Stomach smooth muscle (tissue), 2 donors: ENCODE measurements around the gene MAGOHB.

Experiments used
- H3K27ac ChIP-seq: one replicate; pipeline ENCODE4 v1.7.0; 2013; ENCODE audit warnings: mild to moderate bottlenecking, low read length, inconsistent platforms
- H3K27me3 ChIP-seq, 2 donors: one replicate each; pipeline ENCODE4 v1.7.0; 2013; ENCODE audit warnings: low read length in 2 of 2; ENCODE audit not compliant: insufficient read depth in 2 of 2, control insufficient read depth in 1 of 2
- H3K36me3 ChIP-seq, 2 donors: one replicate each; pipeline ENCODE4 v1.7.0; 2013; ENCODE audit warnings: low read length in 2 of 2; ENCODE audit not compliant: control insufficient read depth in 2 of 2, insufficient read depth in 2 of 2
- H3K4me1 ChIP-seq: one replicate; pipeline ENCODE4 v1.7.0; 2013; ENCODE audit warnings: low read length; ENCODE audit not compliant: control insufficient read depth, insufficient read depth
- H3K4me3 ChIP-seq, 2 donors: one replicate each; pipeline ENCODE4 v1.7.0; 2013; ENCODE audit warnings: low read length in 2 of 2
- H3K9ac ChIP-seq, 2 donors: one replicate each; pipeline ENCODE4 v1.7.0; 2013; ENCODE audit warnings: low read length in 2 of 2, mild to moderate bottlenecking in 1 of 2
- H3K9me3 ChIP-seq, 2 donors: one replicate each; pipeline ENCODE4 v1.7.0; 2013; ENCODE audit warnings: low read length in 2 of 2; ENCODE audit not compliant: control insufficient read depth in 2 of 2
- donor health status: healthy.
- donor health status: Pancreatic carcinoma.

Gene MAGOHB

DNA sequence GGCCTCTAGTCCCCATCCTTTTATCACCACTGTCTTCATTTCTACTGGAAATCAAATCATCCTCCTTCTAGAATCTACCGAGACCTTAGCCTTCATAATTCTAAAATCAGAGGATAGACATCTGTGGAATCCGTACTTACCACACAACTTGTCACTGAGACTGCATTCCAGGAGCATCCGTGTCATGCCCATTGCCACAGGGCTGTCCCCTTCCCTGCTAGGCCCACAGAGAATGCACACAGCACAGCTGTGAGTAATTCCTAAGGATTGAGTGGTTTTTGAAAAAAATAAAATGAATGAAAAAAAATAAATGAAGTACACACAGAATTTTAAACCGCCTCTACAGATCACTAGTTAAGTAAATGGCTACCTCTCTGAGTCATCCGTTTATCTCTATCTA is 21.0 kb upstream of the MAGOHB start:
- Histone ChIP-seq H3K27ac (no peak overlapping the region), H3K4me3 (no peak overlapping the region), H3K9ac (no peak overlapping the region), H3K27me3 (no peaks in the 10 kb centered on the region), H3K36me3 (no peaks in the 10 kb centered on the region), H3K4me1 (no peaks in the 10 kb centered on the region), H3K9me3 (no peaks in the 10 kb centered on the region)

DNA sequence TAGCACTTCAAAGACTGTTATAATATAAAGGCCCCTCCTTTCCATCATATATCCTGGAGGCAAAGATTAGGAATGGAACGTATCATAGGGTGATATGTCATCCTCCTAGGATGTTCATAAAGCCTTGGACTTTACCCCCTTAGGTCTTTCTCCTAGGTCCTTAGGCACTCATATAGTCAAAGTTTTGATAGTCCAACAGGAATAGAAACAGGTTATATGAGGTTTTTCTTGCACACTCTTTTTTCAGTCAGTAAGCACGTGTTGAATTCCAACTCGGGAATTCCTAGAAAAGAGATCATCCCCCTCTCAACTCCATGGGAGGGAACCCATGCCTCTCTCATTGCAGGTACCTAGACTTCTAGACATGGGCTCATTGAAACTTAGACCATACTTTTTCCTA is 20.1 kb upstream of the MAGOHB start:
- no peaks in the 10 kb centered on the region for H3K36me3 ChIP-seq
- H3K27ac ChIP-seq = no peak overlapping the region
- H3K27me3 ChIP-seq = no peaks in the 10 kb centered on the region
- no peaks in the 10 kb centered on the region for H3K9me3 ChIP-seq
- no peak overlapping the region for H3K4me3 ChIP-seq
- H3K4me1 ChIP-seq = no peaks in the 10 kb centered on the region
- no peak overlapping the region for H3K9ac ChIP-seq

DNA sequence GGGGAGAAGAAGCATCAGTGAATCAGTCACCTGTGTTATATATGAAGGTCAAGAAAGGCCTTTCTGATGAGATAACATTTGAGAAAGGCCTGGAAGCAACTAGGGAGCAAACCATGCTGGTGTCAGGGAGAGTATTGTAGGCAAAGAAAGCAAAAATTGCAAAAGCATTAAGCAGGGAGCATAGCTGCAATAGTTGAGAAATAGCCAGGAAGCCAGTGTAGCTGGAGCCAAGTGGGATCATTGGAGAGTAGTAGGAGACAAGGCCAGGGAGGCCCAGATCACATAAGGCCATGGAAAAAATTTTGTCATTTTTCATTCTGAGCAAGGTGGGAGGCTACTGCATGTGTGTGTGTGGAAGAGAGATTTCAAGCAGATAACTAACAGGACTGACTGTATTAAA is 18.8 kb upstream of the MAGOHB start:
- H3K9me3 ChIP-seq = no peaks in the 10 kb centered on the region
- H3K27ac ChIP-seq = no peak overlapping the region
- H3K27me3 ChIP-seq = no peaks in the 10 kb centered on the region
- H3K36me3 ChIP-seq = no peaks in the 10 kb centered on the region
- H3K4me3 ChIP-seq = no peak overlapping the region
- H3K9ac ChIP-seq = no peak overlapping the region
- H3K4me1 ChIP-seq = no peaks in the 10 kb centered on the region

DNA sequence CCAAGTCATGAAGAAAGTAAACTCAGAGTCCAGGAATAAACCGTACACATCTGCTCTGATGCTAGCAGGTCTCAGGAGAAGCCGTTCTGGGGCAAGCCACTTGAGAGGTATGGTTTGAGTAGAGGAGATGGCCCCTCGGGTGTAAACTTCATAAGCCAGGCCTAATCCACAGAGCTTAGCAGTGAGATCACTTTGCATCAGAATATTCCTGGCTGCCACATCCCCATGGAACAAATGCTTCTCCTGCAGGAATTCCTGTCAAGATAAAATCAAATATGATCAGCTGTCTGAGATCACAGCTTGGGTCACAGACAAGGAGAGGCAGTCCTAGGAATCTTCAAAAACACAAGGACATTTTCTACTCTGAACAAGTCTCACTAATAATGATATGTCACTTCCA is 11.2 kb upstream of the MAGOHB start:
- no peaks in the 10 kb centered on the region for H3K9me3 ChIP-seq
- no peaks in the 10 kb centered on the region for H3K36me3 ChIP-seq
- H3K9ac ChIP-seq = no peak overlapping the region

DNA sequence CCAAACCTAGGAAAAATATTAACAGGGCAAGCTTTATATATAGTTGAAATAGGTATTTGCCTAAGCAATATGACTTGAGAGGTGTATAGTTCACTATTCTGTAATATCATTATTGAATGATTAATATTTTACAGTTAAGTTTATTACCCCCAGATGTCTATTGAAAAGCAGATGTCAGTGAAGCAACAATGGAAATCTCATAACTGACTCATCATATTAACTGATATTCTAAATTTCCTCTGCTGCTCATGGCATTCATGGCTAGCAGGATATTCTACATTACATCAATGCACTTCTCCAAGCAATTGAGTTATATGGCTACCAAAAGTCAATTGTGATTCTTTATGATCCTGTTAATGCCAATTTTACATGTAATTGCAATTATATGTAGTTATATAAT is 9.7 kb upstream of the MAGOHB start:
- H3K36me3 ChIP-seq = no peaks in the 10 kb centered on the region
- peaks cover 4 to 8% of the 10 kb centered on the region in 2 donors for H3K27me3 ChIP-seq
- H3K4me3 ChIP-seq = no peak overlapping the region
- H3K9ac ChIP-seq = no peak overlapping the region
- no peaks in the 10 kb centered on the region for H3K4me1 ChIP-seq
- H3K27ac ChIP-seq = no peak overlapping the region
- H3K9me3 ChIP-seq = no peaks in the 10 kb centered on the region

More for the DNA sequence above, 11.2 kb upstream of the MAGOHB start:
- Histone ChIP-seq H3K4me1 (no peaks in the 10 kb centered on the region), H3K4me3 (no peak overlapping the region), H3K27me3 (peaks cover 3 to 4% of the 10 kb centered on the region in 2 donors), H3K27ac (no peak overlapping the region)

DNA sequence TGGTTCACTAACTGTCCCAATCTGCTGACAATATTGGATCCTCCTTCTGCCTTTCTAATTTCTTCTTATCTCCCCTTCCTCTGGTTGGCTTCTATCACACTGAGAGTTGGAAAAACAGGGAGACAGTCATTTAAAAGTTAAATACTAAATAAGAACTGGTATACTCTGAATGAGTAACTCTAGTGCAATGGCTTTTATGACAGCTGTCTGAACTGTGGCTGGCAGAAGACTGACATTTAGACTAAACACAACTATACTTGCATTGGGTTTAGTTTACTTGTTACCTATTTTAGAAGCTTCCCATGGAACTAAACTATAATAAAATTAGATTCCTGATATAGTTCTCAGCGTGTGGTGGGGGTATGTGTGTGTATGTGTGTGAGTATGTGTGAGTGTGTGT is 7.9 kb upstream of the MAGOHB start:
- H3K27ac ChIP-seq = no peak overlapping the region
- no peak overlapping the region for H3K4me3 ChIP-seq
- H3K27me3 ChIP-seq = peaks cover 4 to 8% of the 10 kb centered on the region in 2 donors
- no peaks in the 10 kb centered on the region for H3K36me3 ChIP-seq
- no peaks in the 10 kb centered on the region for H3K9me3 ChIP-seq
- no peaks in the 10 kb centered on the region for H3K4me1 ChIP-seq
- no peak overlapping the region for H3K9ac ChIP-seq

DNA sequence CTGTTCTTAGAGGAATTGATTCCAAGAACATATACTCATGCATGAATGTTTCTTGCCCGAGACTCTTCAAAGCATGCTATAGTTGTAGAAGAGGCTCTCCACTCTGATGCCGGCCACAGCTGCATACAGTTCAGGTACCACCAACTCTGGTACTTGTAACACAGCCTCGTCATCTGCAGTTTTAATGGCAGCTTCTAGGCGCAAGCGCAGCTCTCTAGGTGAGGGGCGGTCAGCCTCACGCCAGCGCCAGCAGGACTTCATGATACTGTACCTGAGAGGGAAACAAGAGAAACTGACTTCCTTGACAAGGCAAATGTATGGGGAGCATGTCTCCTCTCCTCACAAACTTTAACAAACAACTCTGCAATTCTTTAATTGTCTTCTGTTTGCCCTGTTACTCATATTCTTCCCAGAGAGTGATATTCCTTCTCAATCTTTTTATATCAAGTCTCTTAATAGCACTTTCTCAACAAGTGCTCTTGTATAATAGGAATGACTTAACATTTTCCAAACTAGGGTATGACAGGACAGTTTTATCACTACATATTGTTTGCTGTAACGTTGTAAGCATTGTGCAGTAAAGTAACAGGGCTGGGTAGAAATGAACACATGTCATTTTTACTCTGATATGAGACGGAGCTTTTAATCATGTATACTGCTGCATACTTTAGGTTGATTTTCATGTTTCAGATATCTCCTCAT is 6.8 kb upstream of the MAGOHB start:
- Histone ChIP-seq H3K4me1 (no peaks in the 10 kb centered on the region), H3K9ac (no peak overlapping the region), H3K27me3 (peaks cover 4 to 8% of the 10 kb centered on the region in 2 donors), H3K36me3 (no peaks in the 10 kb centered on the region), H3K27ac (no peak overlapping the region), H3K4me3 (no peak overlapping the region), H3K9me3 (no peaks in the 10 kb centered on the region)

DNA sequence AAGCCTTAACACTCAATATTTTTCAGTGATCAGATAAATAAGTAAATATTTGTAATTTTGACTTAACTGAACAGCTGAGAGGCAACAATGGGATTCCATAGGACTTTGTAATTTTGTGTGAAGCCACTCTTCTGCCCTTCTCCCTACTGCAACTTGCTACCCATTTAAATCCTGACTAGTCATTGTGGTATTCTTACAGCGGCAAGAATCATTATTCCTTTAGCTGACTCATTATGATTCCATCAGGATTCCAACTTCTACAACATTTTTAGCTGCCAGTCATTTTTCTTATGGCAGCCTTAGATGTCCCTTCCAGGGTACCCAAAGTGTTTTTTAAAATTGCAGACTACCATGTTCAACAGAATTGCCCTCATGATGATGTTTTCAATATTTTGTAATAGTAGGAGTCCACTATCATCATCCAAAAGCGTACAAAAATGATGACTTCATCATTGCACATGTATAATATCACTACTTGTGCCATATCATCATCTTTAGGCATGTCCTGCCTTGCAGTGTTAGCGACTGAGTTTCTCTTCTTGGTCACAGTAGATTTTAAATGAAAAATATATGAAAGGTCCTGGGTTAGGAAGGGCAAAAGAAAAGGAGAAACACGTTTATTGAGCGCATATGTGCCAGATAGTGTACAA is 5.1 kb upstream of the MAGOHB start:
- H3K9ac ChIP-seq = no peak overlapping the region
- no peaks in the 10 kb centered on the region for H3K4me1 ChIP-seq
- H3K4me3 ChIP-seq = no peak overlapping the region
- H3K27me3 ChIP-seq = peaks cover 4 to 8% of the 10 kb centered on the region in 2 donors
- H3K27ac ChIP-seq = no peak overlapping the region
- H3K36me3 ChIP-seq = no peaks in the 10 kb centered on the region
- no peaks in the 10 kb centered on the region for H3K9me3 ChIP-seq

DNA sequence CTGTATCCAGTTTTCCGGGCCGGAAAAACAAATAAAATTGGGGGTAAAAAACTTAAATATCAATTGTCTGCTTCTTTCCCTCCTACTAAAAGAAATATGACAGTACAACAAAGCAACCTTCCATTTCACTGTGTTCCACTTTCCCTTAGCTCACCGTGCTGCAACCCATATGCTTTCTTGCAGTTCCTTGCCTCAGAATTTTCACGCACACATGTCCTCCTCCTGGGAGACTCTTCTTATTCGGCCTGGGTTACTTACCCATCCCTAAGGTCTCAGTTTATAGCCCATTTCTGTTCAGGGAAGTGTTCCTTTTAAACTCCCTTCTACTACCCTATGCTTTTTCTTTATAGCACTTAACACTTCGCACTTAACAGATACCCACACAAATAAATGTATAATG is 4.5 kb upstream of the MAGOHB start:
- Histone ChIP-seq H3K27me3 (peaks cover 4 to 8% of the 10 kb centered on the region in 2 donors), H3K27ac (no peak overlapping the region), H3K9me3 (no peaks in the 10 kb centered on the region), H3K9ac (no peak overlapping the region), H3K4me1 (no peaks in the 10 kb centered on the region), H3K36me3 (no peaks in the 10 kb centered on the region), H3K4me3 (no peak overlapping the region)

DNA sequence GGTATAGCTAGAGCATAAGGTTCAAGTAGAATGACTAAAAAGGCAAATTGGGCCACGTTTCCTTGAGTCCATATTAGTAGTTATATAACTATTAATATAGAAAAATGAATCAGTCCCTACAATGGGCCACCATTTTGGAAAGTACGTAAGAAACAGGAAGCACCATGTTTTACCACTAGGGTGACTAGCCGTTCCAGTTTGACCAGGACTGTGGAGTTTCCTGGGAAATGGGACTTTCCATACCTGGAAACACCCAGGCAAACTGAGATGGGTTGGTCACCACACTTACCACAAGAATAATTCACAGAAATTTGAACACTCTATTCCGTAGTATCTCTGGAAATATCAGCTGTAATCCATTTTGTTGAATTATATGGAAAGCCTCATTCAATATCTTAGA is 2.1 kb upstream of the MAGOHB start:
- Histone ChIP-seq H3K4me3 (no peak overlapping the region), H3K9ac (no peak overlapping the region), H3K9me3 (no peaks in the 10 kb centered on the region), H3K27me3 (peaks cover 4% of the 10 kb centered on the region in 2 donors), H3K4me1 (peaks cover 3% of the 10 kb centered on the region), H3K36me3 (no peaks in the 10 kb centered on the region), H3K27ac (no peak overlapping the region)

DNA sequence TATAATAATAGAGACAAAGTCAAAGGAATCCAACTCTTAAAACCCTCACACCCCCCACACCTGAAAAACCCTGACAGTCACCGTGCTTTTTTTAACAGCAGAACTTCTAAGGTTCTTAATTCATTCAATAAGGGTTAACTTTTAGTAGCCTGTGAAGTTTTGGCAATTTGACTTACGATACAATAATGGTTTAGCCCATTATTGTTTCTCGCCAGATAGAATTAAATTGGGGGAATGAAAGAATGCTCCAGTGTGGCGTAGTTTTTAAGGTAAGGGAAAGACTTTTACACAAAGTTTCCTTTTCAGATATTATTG is 604 bp upstream of the MAGOHB start:
- Histone ChIP-seq H3K36me3 (peaks cover 10% of the 10 kb centered on the region in 2 donors), H3K27ac (peak overlapping the region; percentile 80), H3K27me3 (no peaks in the 10 kb centered on the region), H3K9ac (peak overlapping the region; percentile 95 to 96), H3K4me1 (peaks cover 3% of the 10 kb centered on the region), H3K4me3 (peak overlapping the region; percentile 80 to 97), H3K9me3 (no peaks in the 10 kb centered on the region)
